NCI-H146 (cell line): ENCODE data around the gene MICAL3.
"Not testable (repeated sequence)": the region's sequence is repeated elsewhere in the genome, so short reads cannot be mapped to it uniquely, and the experiment has no call there.

Source experiments
- DNase-seq: peaks from one replicate; lab custom pipeline; 2025; lab: John Stamatoyannopoulos, UW

MICAL3 gene

DNA sequence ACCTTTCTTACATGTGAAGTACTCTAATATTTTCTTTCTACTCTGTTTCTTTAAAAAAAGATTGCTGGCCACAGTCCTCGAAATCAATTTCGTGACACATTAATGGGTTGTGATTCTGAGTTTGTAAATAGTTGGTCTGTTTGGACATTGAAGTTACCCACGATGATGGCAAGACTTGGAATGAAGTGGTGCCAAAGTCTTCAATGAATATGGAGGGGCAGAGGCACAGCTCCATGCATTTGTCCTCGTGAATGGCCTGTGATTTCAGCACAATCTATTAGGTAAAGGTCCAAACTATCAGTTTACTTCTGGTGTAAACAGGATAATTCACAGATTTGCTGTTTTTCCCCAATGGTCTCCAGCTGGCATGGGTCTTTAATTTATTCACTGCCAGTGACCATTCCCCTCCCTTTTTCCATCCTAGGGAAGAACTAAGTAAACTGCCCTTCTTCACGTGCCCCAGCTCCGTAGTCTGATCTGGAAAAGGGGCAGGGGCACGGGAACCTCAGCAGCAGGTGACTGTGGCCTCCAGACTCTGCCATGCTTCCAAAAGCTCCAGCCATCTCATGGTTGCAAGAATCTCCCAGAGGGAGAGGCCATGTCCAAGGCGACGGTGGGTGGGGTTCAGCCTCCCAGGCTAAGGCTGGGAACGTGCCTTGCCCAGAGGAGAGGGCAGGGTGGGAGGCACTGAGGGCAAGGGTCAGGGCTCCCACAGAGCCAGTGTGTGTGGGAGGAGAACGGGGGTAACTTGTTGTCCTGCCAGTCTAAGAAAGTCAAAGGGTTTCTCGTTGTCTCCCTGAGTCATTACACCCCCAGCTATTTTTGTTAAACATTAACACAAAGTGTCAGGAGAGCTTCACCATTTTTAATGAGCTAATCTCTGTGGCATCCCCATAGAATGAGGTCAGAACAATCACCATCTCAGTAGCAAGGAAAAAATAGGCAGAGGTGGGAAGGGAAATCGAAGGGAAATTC lies 36.6 kb upstream of the MICAL3 start:
- DNase-seq: no peak

DNA sequence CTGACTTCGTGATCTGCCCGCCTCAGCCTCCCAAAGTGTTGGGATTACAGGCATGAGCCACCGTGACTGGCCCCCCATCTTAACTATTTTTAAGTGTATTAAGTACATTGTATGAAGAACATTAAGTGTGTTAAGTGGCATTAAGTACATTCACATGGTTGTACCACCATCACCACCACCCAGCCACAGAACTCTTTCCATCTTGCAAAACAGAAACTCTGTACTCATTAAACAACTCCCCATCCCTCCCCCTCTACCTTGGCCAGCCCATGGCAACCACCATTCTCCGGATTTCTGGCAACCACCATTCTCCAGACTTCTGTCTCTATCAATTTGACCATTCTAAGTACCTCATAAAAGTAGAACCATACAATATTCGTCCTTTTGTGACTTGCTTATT lies 35.6 kb upstream of the MICAL3 start:
- no peak for DNase-seq

DNA sequence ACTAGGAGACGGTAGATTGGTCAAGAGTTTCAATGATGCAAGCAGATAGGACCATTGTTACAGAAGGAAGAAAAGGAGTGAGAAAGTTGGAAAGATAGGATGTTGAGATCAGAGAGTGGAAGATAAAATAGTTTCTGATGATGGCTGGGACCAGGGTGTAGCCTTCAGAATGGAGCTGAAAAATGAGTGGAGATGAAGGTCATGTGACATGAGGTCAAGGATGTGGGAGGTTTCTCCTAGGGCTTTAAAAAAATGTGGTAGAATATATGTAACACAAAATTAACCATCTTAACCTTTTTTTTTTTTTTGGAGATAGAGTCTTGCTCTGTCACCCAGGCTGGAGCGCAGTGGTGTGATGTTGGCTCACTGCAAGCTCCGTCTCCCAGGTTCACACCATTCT lies 35.1 kb upstream of the MICAL3 start:
- no peak for DNase-seq

DNA sequence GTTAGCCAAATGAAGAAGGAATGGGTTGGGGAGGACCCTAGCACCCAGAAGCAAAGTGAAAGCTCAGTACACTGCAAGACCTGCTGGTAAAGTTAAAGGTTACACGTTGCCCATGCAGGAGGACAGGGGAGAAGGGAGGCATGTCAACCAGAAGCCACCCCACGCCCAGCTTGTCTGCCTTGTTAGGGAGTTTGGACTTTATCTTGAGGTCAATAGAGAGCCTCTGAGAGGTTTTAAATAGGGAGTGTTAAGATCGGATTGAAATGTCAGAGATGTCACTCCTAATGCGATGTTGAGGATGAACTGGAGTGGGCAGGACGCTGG lies 34.7 kb upstream of the MICAL3 start:
- DNase-seq: no peak

DNA sequence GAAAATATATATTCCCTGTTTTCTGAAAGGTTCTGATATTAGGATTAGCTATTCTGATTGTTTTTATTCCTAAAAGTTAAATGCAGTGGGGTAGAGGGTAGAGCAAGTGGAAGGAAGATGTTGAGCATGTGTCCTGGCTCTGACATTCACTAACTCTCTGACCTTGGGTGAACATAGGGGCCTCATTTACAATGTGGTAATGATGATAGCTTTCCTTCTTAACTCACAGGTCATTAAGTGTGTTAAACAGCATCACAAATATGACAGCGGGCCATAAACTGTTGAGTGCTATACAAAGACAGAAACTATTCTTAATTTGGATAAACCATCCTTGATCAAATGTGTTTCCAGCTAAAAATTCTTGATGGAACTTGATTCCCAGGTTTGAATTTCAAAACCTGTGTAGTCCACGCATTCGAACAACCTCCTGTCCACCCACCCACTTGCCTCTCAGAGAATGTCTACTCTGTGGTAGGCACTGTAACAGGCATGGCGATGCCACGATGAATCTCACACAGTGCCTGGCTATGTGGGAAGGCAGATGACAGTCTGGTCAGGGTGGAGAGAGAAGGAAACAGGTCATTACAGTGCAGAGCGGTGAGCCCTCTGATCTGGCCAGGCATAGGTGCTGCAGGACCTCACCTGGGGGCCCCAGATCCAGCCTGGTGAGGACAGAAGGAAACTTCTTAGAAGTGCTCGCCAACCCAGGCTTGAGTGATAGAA lies 34.2 kb upstream of the MICAL3 start:
- DNase-seq: no peak

DNA sequence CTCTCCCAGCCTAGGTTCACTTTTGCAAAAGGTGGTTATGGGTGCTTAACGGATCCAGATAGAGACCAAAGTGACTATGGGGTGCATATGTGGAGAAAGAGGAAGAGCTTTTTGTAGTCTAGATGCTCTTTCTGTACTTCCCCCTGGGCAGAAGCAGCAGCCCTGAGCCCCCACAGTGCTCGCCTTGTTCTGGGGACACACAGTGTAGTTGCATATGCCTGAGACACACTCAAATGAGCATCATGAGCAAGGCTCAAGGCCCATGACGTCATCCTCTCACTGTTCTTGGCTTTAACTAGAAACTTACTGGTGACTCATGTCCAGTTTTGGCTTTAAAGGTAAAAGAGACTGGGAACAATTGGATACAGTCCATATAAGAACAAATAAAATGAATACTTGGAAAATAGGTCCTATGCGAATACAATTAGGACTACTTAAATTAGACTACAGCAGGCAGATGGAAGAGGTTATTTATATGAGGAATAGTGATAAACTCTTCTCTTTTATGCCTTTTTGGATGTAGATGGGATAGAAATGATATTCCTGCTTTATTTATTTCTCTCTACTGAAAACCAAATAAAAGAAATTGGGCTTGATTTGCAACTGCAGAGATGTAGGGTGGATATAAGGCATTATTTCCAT lies 33.3 kb upstream of the MICAL3 start:
- DNase-seq: no peak

DNA sequence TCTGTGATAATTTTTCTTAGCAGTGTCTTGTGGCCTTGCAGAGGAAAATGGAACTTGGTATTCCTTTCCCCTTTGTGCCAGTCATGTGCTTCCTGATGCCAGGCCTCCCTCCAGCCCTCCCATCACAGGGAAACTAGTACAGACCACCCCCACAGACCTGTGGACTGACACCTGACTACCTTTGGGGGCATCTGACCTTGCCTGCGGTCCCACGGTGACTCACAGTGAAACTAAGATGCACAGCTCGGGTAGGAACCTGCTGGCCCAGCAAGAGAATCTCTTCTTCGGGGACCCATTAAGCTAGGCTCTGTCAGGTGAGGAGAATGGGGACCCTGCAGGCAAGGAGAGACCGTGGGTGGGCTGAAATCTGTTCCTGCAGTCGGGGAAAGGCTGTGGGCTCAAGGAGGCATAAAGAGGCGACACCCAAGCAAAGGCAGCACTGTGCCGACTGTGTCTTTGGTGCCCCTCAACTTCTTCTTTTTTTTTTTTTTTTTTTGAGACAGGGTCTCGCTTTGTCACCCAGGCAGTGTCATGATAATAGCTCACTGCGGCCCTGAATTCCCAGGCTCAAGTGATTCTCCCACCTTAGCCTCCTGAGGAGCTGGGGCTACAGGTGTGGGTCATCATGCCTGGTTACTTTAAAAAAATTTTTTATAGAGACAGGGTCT lies 32.6 kb upstream of the MICAL3 start:
- no peak for DNase-seq

DNA sequence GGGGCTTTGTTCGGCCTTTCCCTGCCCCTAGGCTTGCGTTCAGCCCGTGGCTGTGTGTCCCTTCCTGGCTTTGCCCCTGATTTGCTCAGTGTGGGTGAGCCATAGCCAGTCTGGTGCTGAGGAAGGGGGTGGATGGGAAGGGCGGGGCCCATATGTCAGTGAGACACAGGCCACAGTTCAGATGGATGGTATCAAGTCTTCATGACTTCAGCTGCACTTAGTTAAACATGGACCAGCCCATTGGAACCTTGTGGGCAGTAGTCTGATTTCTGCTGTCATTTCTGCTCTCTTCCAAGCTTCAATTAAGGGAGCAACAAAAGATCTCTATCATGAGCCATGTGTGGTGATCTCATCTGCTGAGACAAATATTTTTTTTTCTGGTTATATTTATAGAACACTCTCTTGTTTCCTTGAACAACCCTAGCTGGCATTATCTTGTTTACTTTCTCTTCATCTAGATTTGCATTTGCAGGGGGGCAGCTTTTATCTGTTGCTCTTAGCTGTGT lies 31.9 kb upstream of the MICAL3 start:
- peak; percentile 24 for DNase-seq

DNA sequence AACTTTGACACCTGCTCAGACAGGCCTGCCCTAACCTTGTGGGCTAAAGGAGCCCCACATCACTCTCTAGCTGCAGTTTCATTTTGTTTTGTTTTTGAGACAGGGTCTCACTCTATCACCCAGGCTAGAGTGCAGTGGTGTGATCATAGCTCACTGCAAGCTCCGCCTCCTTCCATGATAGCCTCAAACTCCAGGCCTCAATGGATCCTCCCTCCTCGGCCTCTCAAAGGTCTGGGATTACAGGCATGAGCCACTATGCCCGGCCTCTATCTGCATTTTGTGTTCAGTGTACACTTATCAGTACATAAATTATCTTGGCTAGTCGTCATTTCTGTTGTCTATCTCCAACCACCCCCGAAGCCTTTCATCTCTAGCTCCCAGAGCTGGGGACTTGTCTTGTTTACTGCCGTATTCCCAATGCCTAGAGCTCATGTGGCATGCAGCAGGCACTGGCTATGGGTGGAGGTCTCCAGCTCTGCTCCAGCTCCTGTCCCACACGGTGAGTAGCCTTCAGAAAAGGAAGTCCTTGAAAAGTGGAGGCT lies 31.3 kb upstream of the MICAL3 start:
- DNase-seq: no peak

DNA sequence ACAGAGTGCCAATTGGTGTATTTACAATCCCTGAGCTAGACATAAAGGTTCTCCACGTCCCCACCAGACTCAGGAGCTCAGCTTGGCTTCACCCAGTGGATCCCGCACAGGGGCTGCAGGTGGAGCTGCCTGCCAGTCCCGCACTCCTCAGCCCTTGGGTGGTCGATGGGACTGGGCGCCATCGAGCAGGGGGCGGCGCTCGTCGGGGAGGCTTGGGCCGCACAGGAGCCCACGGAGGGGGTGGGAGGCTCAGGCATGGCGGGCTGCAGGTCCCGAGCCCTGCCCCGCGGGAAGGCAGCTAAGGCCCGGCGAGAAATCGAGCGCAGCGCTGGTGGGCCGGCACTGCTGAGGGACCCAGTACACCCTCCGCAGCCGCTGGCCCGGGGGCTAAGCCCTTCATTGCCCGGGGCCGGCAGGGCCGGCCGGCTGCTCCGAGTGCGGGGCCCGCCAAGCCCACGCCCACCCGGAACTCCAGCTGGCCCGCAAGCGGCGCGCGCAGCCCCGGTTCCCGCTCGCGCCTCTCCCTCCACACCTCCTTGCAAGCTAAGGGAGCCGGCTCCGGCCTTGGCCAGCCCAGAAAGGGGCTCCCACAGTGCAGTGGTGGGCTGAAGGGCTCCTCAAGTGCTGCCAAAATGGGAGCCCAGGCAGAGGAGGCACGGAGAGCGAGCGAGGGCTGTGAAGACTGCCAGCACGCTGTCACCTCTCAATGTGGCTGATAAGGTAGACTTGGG lies 29.0 kb upstream of the MICAL3 start:
- DNase-seq: not testable (repeated sequence)

DNA sequence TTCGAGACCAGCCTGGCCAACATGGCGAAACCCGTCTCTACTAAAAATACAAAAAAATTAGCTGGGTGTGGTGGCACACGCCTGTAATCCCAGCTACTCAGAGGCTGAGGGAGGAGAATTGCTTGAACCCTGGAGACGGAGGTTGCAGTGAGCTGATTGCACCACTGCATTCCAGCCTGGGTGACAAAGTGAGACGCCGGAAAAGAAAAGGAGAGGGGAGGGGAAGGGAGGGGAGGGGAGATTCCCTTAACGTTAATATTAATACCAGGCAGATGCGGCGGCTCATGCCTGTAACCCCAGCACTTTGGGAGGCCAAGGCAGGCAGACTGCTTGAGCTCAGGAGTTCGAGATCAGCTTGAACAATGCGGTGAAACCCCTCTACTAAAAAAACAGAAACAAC lies 26.8 kb upstream of the MICAL3 start:
- DNase-seq: not testable (repeated sequence)

DNA sequence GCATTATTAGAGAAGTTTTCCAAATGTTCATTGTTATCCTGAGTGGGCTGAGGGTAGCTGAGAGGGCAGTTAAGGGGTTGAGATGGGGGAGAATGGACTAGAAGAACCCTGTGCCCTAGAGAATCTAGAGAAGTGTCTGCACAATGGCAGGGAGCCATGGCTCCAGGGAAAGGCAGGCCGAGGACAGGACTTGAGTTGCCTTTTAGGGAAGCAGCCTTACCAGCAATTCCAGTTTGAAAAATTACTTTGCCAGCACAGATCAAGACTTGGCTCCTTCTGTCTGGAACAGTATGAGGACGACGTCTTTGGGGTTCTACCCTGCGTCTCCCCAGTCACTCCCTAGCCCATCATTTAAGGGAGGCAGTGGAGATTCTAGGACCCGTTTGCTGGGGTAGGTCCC lies 25.7 kb upstream of the MICAL3 start:
- DNase-seq: no peak

DNA sequence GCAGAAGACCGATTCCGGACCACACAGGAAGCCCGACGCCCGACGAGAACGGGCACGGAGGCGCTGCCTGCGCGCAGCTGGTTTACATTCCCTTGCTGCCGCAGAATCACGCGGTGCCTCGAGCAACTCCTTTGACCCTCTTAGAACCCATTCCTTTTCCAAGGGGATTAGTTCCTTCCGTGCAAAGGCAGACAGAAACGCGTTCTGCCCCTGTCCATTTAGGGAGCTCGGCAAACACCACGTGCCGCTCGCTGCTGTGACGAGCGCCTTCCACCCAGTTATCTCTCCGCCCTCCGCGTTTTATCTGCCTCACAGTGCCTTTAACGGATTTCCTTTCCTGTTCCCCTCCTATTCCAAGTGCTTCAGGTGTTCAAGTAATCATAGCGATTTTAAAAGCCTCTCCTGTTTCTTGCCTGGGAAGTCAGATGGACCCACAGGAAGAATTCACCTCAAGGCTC lies 24.1 kb upstream of the MICAL3 start:
- DNase-seq: no peak

DNA sequence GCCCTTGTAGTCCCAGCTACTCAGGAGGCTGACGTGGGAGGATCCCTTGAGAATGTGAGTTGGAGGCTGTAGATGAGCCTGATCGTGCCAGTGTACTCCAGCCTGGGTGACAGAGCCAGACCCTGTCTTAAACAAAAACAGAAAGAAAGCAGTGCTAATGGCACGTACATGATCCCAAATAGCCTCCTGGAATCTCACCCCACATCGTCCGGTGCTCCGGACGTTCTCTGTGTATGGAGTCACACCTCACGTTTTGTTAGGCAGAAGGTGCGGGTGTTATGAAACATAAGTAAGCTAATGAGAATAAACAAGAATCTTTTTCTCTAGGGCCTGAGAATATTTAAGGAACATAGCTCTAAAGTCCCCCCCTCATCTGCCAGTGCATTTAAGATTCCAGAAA lies 23.7 kb upstream of the MICAL3 start:
- DNase-seq: no peak

DNA sequence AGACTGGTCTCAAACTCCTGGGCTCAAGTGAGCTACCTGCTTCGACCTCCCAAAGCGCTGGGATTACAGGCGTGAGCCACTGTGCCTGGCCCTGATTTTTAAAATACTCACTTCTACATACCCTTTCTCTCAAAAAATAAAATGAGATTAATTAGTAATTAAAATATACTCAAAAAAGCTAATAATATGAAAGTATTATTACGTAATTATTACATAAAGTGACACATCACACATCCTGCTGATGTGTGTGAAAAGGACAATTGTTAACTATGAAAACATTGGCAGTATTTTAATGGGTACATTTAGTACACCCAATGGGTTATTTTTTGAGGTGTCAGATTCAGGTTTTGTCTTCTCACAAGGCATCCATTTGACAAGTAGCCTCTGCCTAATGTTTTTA lies 21.4 kb upstream of the MICAL3 start:
- no peak for DNase-seq

DNA sequence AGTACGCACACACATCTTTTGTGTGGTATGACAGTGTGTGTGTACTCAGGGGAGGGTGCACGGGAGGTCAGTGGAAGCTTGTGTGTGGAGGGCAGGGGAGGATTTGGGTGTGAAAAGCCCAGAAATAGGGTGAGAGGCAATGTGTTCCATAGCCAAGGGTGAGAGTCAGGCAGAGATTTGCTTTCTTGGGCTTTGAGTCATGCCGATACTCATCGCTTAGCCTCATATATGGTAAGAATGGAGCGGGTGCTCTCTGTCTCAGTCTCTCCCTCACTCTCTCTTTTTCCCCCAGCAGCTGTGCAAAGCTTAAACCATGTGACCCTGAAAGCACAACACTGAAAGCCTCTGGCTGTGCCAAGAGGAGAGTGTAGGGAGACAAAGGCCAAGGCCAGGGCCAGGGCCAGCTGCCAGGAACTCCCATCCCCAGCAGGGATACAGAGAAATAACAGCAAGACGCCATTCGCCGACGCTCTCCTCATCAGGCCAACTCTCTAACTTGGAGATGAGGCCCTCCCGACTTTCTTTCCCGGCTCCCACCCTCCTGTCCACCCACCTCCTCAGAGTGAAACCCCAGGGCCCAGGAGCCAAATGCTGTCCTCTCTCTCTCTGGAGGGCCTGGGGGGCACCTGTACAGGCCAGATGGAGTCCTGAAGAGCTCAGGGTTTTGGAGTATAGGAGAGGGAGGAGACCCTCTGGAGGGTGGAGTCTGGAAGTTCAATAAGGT lies 20.3 kb upstream of the MICAL3 start:
- peak; percentile 79 for DNase-seq

DNA sequence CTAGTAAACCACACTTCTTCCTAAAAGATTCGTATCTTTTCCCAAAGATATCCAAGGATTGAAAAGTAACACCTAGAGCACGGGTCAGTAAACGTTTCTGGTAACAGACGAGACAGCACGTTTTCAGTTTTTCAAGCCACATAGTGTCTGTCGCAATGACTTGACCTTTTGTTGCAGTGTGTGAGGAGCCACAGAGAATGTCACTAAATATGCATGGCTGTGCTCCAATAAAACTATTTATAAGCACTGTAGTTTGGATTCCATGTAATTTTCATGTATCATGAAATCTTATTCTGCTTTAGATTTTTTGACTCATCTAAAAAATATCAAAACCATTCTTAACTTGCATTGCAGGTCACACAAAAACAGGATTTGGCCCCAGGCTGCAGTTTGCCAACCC lies 18.3 kb upstream of the MICAL3 start:
- no peak for DNase-seq

DNA sequence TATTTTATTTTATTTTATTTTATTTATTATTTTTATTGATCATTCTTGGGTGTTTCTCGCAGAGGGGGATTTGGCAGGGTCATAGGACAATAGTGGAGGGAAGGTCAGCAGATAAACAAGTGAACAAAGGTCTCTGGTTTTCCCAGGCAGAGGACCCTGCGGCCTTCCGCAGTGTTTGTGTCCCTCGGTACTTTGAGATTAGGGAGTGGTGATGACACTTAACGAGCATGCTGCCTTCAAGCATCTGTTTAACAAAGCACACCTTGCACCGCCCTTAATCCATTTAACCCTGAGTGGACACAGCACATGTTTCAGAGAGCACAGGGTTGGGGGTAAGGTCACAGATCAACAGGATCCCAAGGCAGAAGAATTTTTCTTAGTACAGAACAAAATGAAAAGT lies 16.5 kb upstream of the MICAL3 start:
- DNase-seq: not testable (repeated sequence)

DNA sequence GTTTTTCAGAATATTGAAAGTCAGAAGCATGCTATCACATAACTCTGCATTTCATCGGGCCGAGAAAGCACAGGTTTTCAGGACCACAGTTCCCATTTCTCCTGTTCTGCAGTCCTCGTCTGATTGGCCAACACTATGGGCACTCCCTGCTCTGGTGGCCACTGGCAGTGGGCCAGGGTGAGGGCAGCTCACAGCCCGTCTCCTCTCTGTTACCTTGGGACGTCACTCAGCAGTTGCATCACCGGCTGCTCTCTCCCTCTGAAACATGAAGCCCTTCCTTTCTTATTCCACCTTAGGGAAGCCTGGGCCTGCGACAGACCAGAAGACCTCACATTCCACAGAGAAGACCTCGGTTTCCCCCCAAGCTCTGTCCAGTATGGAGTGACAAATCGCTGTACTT lies 11.4 kb upstream of the MICAL3 start:
- no peak for DNase-seq

DNA sequence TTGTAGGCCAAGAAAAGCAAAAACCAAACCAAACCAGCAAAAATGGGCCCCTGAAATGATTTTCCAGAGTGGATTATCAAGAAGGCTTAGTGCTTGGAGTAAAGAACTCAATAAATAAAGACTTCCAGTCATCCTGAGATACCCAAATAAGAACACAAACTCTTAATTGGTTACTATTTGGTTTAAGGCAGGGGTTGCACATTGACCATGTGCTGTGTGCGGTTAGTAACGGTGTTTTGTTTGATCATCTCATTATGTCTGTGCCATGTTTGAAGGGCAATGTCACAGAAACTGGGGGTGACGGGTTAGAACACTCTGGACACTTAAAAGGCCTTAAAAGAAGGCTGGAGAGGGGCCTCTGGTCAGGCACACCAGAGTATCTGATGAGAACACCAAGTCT lies 9.7 kb upstream of the MICAL3 start:
- no peak for DNase-seq
